IMR-90 (cell line): ENCODE data around the gene MRPS5.

Experiments
- BHLHE40 ChIP-seq: fragments of 150-350 bp; IDR thresholded peaks from 2 replicates; pipeline ENCODE4 v1.6.1; 2016; ENCODE audit warnings: mild to moderate bottlenecking, low read depth, low read length
- CTCF ChIP-seq: conservative IDR thresholded peaks from 2 replicates; pipeline ENCODE4 v1.5.1; 2012; ENCODE audit warnings: mild to moderate bottlenecking, low read depth, low read length, improper control_type of control experiment
- MAZ ChIP-seq: IDR thresholded peaks from 2 replicates; pipeline ENCODE4 v1.6.1; 2012; ENCODE audit warnings: low read depth, mild to moderate bottlenecking, low read length, improper control_type of control experiment, moderate library complexity, borderline replicate concordance
- POLR2A ChIP-seq: IDR thresholded peaks from 2 replicates; pipeline ENCODE4 v1.6.1; 2012; ENCODE audit warnings: mild to moderate bottlenecking, low read depth, low read length
- TF ChIP-seq, protein P1 (sequence below): fragments of 150-350 bp; IDR thresholded peaks from 2 replicates; pipeline ENCODE4 v1.6.1; 2017; ENCODE audit warnings: mild to moderate bottlenecking, antibody characterized with exemption, low read length, low read depth

DNA sequence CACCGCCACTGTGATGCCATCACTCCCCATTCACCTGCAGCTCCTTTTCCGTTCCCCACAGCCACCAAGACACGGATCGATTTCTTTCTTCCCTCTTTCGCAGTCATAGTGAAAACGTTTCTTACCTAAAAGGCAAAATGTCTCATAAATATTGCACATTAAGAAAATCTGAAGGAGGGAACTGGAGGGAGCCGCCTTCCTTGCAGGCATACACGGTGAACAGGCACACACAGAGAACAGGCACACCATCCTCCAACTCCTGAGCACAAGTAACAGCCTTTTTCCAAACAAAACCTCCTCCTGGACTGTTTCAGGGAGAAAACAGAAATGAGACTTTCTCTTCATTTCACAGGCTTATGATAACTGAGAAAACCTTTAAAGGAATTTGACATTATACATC, 17.0 kb downstream of the MRPS5 start:
- TF ChIP-seq CTCF (no peak), POLR2A (no peak), MAZ (no peak), BHLHE40 (no peak)
- TF ChIP-seq, protein P1, sequence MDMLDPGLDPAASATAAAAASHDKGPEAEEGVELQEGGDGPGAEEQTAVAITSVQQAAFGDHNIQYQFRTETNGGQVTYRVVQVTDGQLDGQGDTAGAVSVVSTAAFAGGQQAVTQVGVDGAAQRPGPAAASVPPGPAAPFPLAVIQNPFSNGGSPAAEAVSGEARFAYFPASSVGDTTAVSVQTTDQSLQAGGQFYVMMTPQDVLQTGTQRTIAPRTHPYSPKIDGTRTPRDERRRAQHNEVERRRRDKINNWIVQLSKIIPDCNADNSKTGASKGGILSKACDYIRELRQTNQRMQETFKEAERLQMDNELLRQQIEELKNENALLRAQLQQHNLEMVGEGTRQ = no peak
